ENCODE data around the gene OR51A7. TPM values are rescaled to one million over a fixed set of nuclear protein-coding genes. Genes with fewer than 3 reads are reported as not detected.
"Not testable (repeated sequence)": the region's sequence is repeated elsewhere in the genome, so short reads cannot be mapped to it uniquely, and the experiment has no call there.

OR51A7 gene
- total RNA-seq, 4 donors from 2014 or later = not detected

DNA sequence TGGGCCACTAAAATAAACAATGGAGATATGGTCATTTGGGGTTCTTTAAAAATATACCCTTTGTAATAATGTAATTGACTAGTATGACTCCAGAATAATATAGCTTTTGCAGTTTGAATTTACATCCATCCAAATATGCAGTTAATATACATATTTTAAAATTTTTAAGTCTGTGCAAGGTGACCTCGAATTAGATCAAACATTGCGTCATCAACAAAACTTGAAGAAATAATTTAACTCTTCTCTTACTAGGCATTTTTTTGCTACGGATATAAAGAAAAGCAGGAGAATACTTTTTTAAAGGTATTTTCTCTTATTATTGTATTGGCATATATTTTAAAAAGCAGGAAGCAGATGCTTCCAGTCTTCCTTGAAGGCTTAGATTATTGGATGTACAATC is 33.2 kb downstream of the OR51A7 start:
- 76 to 78% methylated on average over 3 of the region's 3 CpGs for WGBS, 2 donors (ENCODE audit: low coverage in 1 of 2)
- no peak for DNase-seq
- no peaks in the 10 kb centered on the region for H3K9me3 ChIP-seq
- H3K36me3 ChIP-seq = no peaks in the 10 kb centered on the region
- H3K27me3 ChIP-seq = no peaks in the 10 kb centered on the region
- no peak overlapping the region for H3K27ac ChIP-seq
- TF ChIP-seq POLR2A (IDR thresholded peaks at IDR 0.05) (no peak), EP300 (IDR thresholded peaks at IDR 0.05; ENCODE audit: low read depth) (no peak), POLR2AphosphoS5 (IDR thresholded peaks at IDR 0.05) (no peak)
- TF ChIP-seq, protein P1, sequence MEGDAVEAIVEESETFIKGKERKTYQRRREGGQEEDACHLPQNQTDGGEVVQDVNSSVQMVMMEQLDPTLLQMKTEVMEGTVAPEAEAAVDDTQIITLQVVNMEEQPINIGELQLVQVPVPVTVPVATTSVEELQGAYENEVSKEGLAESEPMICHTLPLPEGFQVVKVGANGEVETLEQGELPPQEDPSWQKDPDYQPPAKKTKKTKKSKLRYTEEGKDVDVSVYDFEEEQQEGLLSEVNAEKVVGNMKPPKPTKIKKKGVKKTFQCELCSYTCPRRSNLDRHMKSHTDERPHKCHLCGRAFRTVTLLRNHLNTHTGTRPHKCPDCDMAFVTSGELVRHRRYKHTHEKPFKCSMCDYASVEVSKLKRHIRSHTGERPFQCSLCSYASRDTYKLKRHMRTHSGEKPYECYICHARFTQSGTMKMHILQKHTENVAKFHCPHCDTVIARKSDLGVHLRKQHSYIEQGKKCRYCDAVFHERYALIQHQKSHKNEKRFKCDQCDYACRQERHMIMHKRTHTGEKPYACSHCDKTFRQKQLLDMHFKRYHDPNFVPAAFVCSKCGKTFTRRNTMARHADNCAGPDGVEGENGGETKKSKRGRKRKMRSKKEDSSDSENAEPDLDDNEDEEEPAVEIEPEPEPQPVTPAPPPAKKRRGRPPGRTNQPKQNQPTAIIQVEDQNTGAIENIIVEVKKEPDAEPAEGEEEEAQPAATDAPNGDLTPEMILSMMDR (IDR thresholded peaks at IDR 0.05) = no peak
- H3K4me1 ChIP-seq = no peaks in the 10 kb centered on the region
- in situ Hi-C loops (cut with MboI; ENCODE audit: low pct_ligation_motif_present in 1 of 4, low pct_unique_long_range_greater_than_20kb in 1 of 4, low sequenced_read_pairs in 3 of 4) (no loop called here), intact Hi-C loops (cut with DNase I; ENCODE audit: low total_unique reads) (no loop called here)
- H3K4me3 ChIP-seq = no peak overlapping the region

DNA sequence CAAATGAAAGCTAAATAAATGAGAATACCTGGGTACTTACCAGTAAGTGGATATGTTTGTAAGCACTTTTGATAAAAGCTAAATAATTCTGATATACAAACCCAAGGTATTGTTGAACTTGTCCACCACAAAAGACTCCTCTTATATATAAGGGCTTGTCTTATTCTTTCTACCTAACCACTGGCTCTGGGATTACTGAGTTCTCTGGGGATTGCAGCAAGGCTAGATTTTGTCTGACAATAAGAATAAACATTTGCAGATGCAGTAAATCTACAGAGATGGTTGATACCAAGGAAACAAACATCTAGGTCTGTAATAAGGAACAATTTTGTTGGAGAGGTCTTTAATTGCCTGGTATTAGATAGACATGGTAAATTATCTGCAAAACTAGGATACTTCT is 43.9 kb downstream of the OR51A7 start, which contains the start of gene OR51A4:
OR51A4 (minus strand) TSS at position 101 of the 400 bp plus-strand sequence. CDS start 505 bp downstream, outside the sequence.
- intact Hi-C loops (cut with DNase I; ENCODE audit: low total_unique reads) = no loop called here
- Histone ChIP-seq H3K27me3 (no peaks in the 10 kb centered on the region), H3K36me3 (no peaks in the 10 kb centered on the region), H3K4me1 (no peaks in the 10 kb centered on the region), H3K27ac (no peak within 1 kb of the TSS), H3K4me3 (no peak within 1 kb of the TSS), H3K9me3 (no peaks in the 10 kb centered on the region)
- TF ChIP-seq POLR2A (IDR thresholded peaks at IDR 0.05) = no peak
- no peak for TF ChIP-seq POLR2AphosphoS5 (IDR thresholded peaks at IDR 0.05)
- TF ChIP-seq, protein P1 (IDR thresholded peaks at IDR 0.05) = no peak
- no peak for TF ChIP-seq EP300 (IDR thresholded peaks at IDR 0.05; ENCODE audit: low read depth)
- no peak for DNase-seq
- in situ Hi-C loops (cut with MboI; ENCODE audit: low pct_ligation_motif_present in 1 of 4, low pct_unique_long_range_greater_than_20kb in 1 of 4, low sequenced_read_pairs in 3 of 4) = no loop called here

DNA sequence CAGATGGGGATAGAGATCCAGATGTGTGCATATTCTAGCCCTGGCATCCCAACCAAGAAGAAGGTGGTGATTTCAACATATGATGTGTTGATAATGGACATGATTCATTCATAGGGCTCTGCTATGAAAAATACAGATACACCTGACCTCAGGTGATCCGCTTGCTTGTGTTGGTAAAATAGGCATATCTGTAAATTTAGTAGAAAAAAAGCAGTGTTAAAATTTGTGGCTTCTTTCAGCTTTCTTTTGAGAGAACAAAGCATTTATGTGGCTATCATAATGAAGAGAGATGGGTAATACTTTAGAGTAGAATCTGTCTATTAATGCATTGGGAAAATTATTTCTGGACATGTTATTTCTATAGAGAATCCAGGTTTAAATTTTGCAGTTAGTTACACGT is 52.0 kb downstream of the OR51A7 start, which contains the start of gene OR51A2:
OR51A2 (minus strand) TSS at position 101 of the 400 bp plus-strand sequence; CDS start at position 101, 0 bp downstream.
- intact Hi-C loops (cut with DNase I; ENCODE audit: low total_unique reads); H3K36me3 ChIP-seq; H3K27ac ChIP-seq; H3K27me3 ChIP-seq; in situ Hi-C loops (cut with MboI; ENCODE audit: low pct_ligation_motif_present in 1 of 4, low pct_unique_long_range_greater_than_20kb in 1 of 4, low sequenced_read_pairs in 3 of 4); DNase-seq; H3K4me3 ChIP-seq; H3K9me3 ChIP-seq; H3K4me1 ChIP-seq: not testable (repeated sequence)
- WGBS, 2 donors (ENCODE audit: low coverage in 1 of 2) = 75 to 79% methylated on average over 2 of the region's 2 CpGs

DNA sequence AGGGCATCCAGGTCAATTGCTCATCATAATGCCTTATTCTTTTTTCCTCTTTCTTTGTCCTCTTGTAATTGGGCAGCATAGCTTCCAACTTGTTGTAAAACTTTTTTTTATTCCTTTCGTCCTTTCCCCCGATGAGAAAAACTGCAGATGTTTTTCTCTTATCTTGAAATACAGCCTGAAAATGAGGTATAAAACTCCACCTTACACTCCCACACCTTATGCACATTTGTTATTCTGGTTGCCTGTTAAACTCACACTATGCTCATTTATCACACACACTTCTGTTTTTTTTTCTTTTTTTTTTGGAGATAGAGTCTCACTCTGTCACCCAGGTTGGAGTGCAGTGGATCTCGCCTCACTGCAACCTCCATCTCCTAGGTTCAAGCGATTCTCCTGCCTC is 53.8 kb downstream of the OR51A7 start:
- no peak for DNase-seq
- intact Hi-C loops (cut with DNase I; ENCODE audit: low total_unique reads) (no loop called here), in situ Hi-C loops (cut with MboI; ENCODE audit: low pct_ligation_motif_present in 1 of 4, low pct_unique_long_range_greater_than_20kb in 1 of 4, low sequenced_read_pairs in 3 of 4) (no loop called here)
- WGBS, 2 donors (ENCODE audit: low coverage in 1 of 2) = 53 to 59% methylated on average over 2 to 4 of the region's 4 CpGs
- Histone ChIP-seq H3K27me3 (no peaks in the 10 kb centered on the region), H3K27ac (no peak overlapping the region), H3K36me3 (no peaks in the 10 kb centered on the region), H3K4me3 (no peak overlapping the region), H3K9me3 (no peaks in the 10 kb centered on the region), H3K4me1 (no peaks in the 10 kb centered on the region)
- TF ChIP-seq EP300 (IDR thresholded peaks at IDR 0.05; ENCODE audit: low read depth) (no peak), POLR2A (IDR thresholded peaks at IDR 0.05) (no peak), POLR2AphosphoS5 (IDR thresholded peaks at IDR 0.05) (no peak)
- TF ChIP-seq, protein P1 (IDR thresholded peaks at IDR 0.05) = no peak

Other genes starting within 250 kb of the OR51A7 start
- 10 to 100 TPM in 1 of 4 donors, 1 to 10 TPM in 2, under 1 TPM in 1; 0.37 to 10.3 (median 2.0) TPM for gene OR51E2, start 205.9 kb upstream of the OR51A7 start, total RNA-seq
- gene MMP26, start 199.0 kb upstream of the OR51A7 start, total RNA-seq = not detected
- gene OR51F1, start 133.8 kb upstream of the OR51A7 start, total RNA-seq = not detected
- not detected for gene OR52R1, start 99.4 kb upstream of the OR51A7 start, total RNA-seq
- gene OR51F2, start 82.5 kb upstream of the OR51A7 start, total RNA-seq = not detected
- not detected for gene OR51S1, start 54.6 kb upstream of the OR51A7 start, total RNA-seq
- not detected for gene OR51T1, start 21.9 kb upstream of the OR51A7 start, total RNA-seq
- not detected for gene OR51G2, start 15.6 kb downstream of the OR51A7 start, total RNA-seq
- not detected for gene OR51G1, start 20.6 kb downstream of the OR51A7 start, total RNA-seq
- not detected for gene OR51A4, start 43.8 kb downstream of the OR51A7 start, total RNA-seq
- not detected for gene OR51A2, start 51.9 kb downstream of the OR51A7 start, total RNA-seq
- not detected for gene OR51L1, start 91.1 kb downstream of the OR51A7 start, total RNA-seq
- not detected for gene OR52J3, start 142.7 kb downstream of the OR51A7 start, total RNA-seq
- not detected for gene OR52E2, start 155.8 kb downstream of the OR51A7 start, total RNA-seq
- gene OR52E1, start 165.8 kb downstream of the OR51A7 start, total RNA-seq = not detected
- not detected for gene OR52A5, start 234.6 kb downstream of the OR51A7 start, total RNA-seq